ENCODE data around the gene C1orf50.

C1orf50 gene

GRCh38 chr1:42817440-42817767 is 50.4 kb downstream of the C1orf50 start:
- peak overlapping the region; percentile 65 for H3K4me3 ChIP-seq (ENCODE audit: low read length)
- DNase-seq (ENCODE audit: low read depth): no peak
- no peak for TF ChIP-seq CTCF (conservative IDR thresholded peaks at IDR 0.05; ENCODE audit: low read depth, low read length)

GRCh38 chr1:42817976-42818375 is 50.9 kb downstream of the C1orf50 start:
- TF ChIP-seq CTCF (conservative IDR thresholded peaks at IDR 0.05; ENCODE audit: low read depth, low read length): no peak
- DNase-seq (ENCODE audit: low read depth): no peak

GRCh38 chr1:42820813-42821212 is 53.8 kb downstream of the C1orf50 start:
- no peak for DNase-seq (ENCODE audit: low read depth)
- no peak overlapping the region for H3K4me3 ChIP-seq (ENCODE audit: low read length)
- no peak for TF ChIP-seq CTCF (conservative IDR thresholded peaks at IDR 0.05; ENCODE audit: low read depth, low read length)

More at GRCh38 chr1:42817976-42818375, 50.9 kb downstream of the C1orf50 start:
- H3K4me3 ChIP-seq (ENCODE audit: low read length): no peak overlapping the region

GRCh38 chr1:42821690-42822089 is 54.6 kb downstream of the C1orf50 start:
- H3K4me3 ChIP-seq (ENCODE audit: low read length): no peak overlapping the region
- DNase-seq (ENCODE audit: low read depth): no peak
- no peak for TF ChIP-seq CTCF (conservative IDR thresholded peaks at IDR 0.05; ENCODE audit: low read depth, low read length)

DNA sequence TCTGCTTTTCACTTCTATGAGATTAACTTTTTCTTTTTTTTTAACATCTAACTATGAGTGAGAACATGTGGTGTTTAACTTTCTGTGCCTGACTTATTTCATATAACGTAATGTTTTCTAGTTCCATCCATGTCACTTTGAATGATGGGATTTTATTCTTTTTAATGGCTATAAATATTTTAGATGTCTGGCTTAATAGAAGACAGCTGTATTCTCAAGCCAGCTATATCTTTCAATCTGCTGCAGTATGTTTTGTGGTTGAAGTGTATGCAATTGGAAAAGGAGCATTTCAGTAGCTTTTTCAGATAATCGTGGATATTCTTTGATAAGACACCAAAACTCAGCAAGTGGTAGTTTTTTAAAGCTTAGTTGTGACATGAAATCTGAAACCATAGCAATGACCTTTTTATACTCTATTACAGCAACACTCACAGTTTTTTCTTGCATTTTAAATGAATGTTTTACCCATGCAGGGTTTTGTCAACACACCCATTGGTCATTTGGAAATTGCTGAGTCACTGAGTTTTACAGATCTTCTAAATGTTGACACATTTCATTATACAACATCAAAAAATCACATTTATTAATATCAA is 55.8 kb downstream of the C1orf50 start:
- no peak for DNase-seq (ENCODE audit: low read depth)
- TF ChIP-seq CTCF (conservative IDR thresholded peaks at IDR 0.05; ENCODE audit: low read depth, low read length): no peak
- no peak overlapping the region for H3K4me3 ChIP-seq (ENCODE audit: low read length)

- no peak overlapping the region for H3K4me3 ChIP-seq (ENCODE audit: low read length)
- no peak for TF ChIP-seq CTCF (conservative IDR thresholded peaks at IDR 0.05; ENCODE audit: low read depth, low read length)
- DNase-seq (ENCODE audit: low read depth): no peak
Measured at GRCh38 chr1:42824481-42825035, 57.5 kb downstream of the C1orf50 start.

Data from retinal pigment epithelial cell (primary cell).